CD14-positive monocyte (primary cell): ENCODE results near the gene WTIP. TPM values are rescaled to one million over a fixed set of nuclear protein-coding genes. Genes with fewer than 3 reads are reported as not detected.

Experiments
- DNase-seq, 3 donors: peaks; one replicate each; pipeline ENCODE4 v3.0.0-alpha.2; 2011 to 2022
- H2AFZ ChIP-seq: 2 replicates; pipeline ENCODE4 v1.6.0; 2012; ENCODE audit warnings: mild to moderate bottlenecking, low read depth, low read length, inconsistent platforms; ENCODE audit not compliant: insufficient read depth, poor library complexity, severe bottlenecking
- H3K27ac ChIP-seq, 2 donors: 1 replicate in 1 of 2; 2 replicates in 1 of 2; pipeline ENCODE4 v1.5.1; 2012 to 2013; ENCODE audit warnings: low read length in 2 of 2, control low read depth in 1 of 2, inconsistent platforms in 1 of 2, low read depth in 1 of 2, mild to moderate bottlenecking in 1 of 2
- H3K27me3 ChIP-seq, 2 donors: one replicate each; pipeline versions ENCODE4 v1.6.0 to v1.6.1; 2011 to 2013; ENCODE audit warnings: low read length in 2 of 2; ENCODE audit not compliant: control insufficient read depth in 2 of 2, insufficient read depth in 2 of 2
- H3K36me3 ChIP-seq, 2 donors: replicated peaks in 1 of 2; 1 replicate in 1 of 2; 2 replicates in 1 of 2; pipeline versions ENCODE4 v1.5.1 to v1.6.1; 2012 to 2013; ENCODE audit warnings: low read length in 2 of 2, control low read depth in 1 of 2, inconsistent platforms in 1 of 2, mild to moderate bottlenecking in 1 of 2; ENCODE audit not compliant: insufficient read depth in 2 of 2, control insufficient read depth in 1 of 2
- H3K4me1 ChIP-seq, 2 donors: 1 replicate in 1 of 2; 2 replicates in 1 of 2; pipeline versions ENCODE4 v1.5.1 to v1.6.1; 2012 to 2013; ENCODE audit warnings: low read length in 2 of 2, control low read depth in 1 of 2, inconsistent platforms in 1 of 2, mild to moderate bottlenecking in 1 of 2, moderate library complexity in 1 of 2; ENCODE audit not compliant: insufficient read depth in 2 of 2, control insufficient read depth in 1 of 2
- H3K4me2 ChIP-seq: replicated peaks from 2 replicates; pipeline ENCODE3; 2012; ENCODE audit warnings: low read length, moderate library complexity, mild to moderate bottlenecking; ENCODE audit not compliant: poor library complexity, severe bottlenecking; ENCODE audit errors: extremely low read depth
- H3K4me3 ChIP-seq, 3 experiments: fragments of 200-600 bp in 1 of 3; sonication (generic) in 1 of 3; replicated peaks in 1 of 3; 1 replicate in 2 of 3; 2 replicates in 1 of 3; pipeline ENCODE4 v1.5.1; 2011 to 2013; ENCODE audit warnings: low read length in 3 of 3, mild to moderate bottlenecking in 3 of 3, control low read depth in 2 of 3, low read depth in 2 of 3, inconsistent platforms in 1 of 3, moderate library complexity in 1 of 3
- H3K79me2 ChIP-seq: 2 replicates; pipeline ENCODE4 v1.6.0; 2012; ENCODE audit warnings: mild to moderate bottlenecking, control low read depth, inconsistent platforms, low read length, moderate library complexity; ENCODE audit not compliant: insufficient read depth
- H3K9ac ChIP-seq: 2 replicates; pipeline ENCODE4 v1.6.0; 2017; ENCODE audit warnings: low read length, mild to moderate bottlenecking; ENCODE audit not compliant: insufficient read depth, poor library complexity, severe bottlenecking
- H3K9me3 ChIP-seq, 2 donors: replicated peaks in 1 of 2; 1 replicate in 1 of 2; 2 replicates in 1 of 2; pipeline versions ENCODE4 v1.5.1 to v1.6.1; 2012 to 2013; ENCODE audit warnings: low read length in 2 of 2, control low read depth in 1 of 2; ENCODE audit not compliant: control insufficient read depth in 1 of 2, insufficient read depth in 1 of 2
- H4K20me1 ChIP-seq: 2 replicates; pipeline ENCODE4 v1.6.0; 2012; ENCODE audit warnings: mild to moderate bottlenecking, low read length, control low read depth, moderate library complexity; ENCODE audit not compliant: insufficient read depth
- H3K27ac Mint-ChIP-seq, 7 donors: one replicate each; pipeline ENCODE4 v1.8.0; 2020; ENCODE audit warnings: mild to moderate bottlenecking in 7 of 7, mixed read lengths in 7 of 7, moderate library complexity in 6 of 7, inconsistent platforms in 2 of 7
- H3K27me3 Mint-ChIP-seq, 3 donors: one replicate each; pipeline ENCODE4 v1.8.0; 2021 to 2022; ENCODE audit warnings: low read depth in 3 of 3, mild to moderate bottlenecking in 3 of 3, mixed read lengths in 3 of 3, moderate library complexity in 3 of 3, inconsistent platforms in 1 of 3
- H3K36me3 Mint-ChIP-seq, 2 donors: one replicate each; pipeline ENCODE4 v1.8.0; 2020; ENCODE audit warnings: mixed read lengths in 2 of 2, inconsistent platforms in 1 of 2, mild to moderate bottlenecking in 1 of 2
- H3K4me1 Mint-ChIP-seq: one replicate; pipeline ENCODE4 v1.8.0; 2020; ENCODE audit warnings: mild to moderate bottlenecking, mixed read lengths
- H3K4me3 Mint-ChIP-seq, 2 donors: one replicate each; pipeline ENCODE4 v1.8.0; 2020; ENCODE audit warnings: mild to moderate bottlenecking in 2 of 2, mixed read lengths in 2 of 2, moderate library complexity in 1 of 2
- H3K9me3 Mint-ChIP-seq, 7 donors: one replicate each; pipeline ENCODE4 v1.8.0; 2020 to 2022; ENCODE audit warnings: mixed read lengths in 7 of 7, mild to moderate bottlenecking in 6 of 7, moderate library complexity in 6 of 7, inconsistent platforms in 2 of 7
- WGBS: methylation state at CpG from one replicate; pipeline ENCODE4 v1.1.5; 2013; ENCODE audit warnings: missing lambda C conversion rate; ENCODE audit not compliant: insufficient coverage; 5-methylcytosine and 5-hydroxymethylcytosine counted together
- intact Hi-C, 2 donors: fragments of 100-400 bp; cut with micrococcal nuclease; formaldehyde crosslinking; loops; one replicate each; pipeline versions ENCODE4 v1.15.0 to v1.15.1; 2023
- polyA plus RNA-seq, 3 donors: library from polyadenylated mRNA; depleted of rRNA in 1 of 3; unstranded in 2 of 3; stranded (reverse) in 1 of 3; fragments of 300-500 nt in 2 of 3; fragments of >200 nt in 1 of 3; fragmentation: Illumina TruSeq in 2 of 3; gene quantifications; 1 replicate in 2 of 3; 2 replicates in 1 of 3; pipeline ENCODE4 v1.2.3, GENCODE V29; 2012 to 2021
- TF ChIP-seq, protein P1 (sequence below): fragments of 200-600 bp; IDR thresholded peaks from one replicate; pipeline ENCODE4 v1.8.0; 2022; ENCODE audit warnings: antibody characterized with exemption, mild to moderate bottlenecking

WTIP gene
- polyA plus RNA-seq, 3 donors, result 0.11 TPM; not detected in 2

DNA sequence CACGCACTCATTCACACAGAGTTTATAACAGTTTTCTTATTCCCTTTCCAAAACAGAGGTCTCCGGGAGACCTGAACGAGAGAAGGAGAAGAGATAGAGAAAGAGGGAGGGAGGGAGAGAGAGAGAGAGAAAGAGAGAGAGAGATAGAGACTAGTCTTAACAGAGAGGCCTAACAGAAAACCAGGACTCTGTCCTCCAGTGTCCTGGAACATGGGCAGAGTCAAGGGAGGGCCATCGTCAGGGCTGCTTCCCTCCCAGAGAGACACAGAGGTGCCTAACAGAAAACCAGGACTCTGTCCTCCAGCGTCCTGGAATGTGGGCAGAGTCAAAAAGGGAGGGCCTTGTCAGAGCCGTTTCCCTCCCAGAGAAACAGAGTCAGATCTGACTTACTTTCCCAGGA is 78.7 kb downstream of the WTIP start:
- H3K9me3 ChIP-seq, result no peaks in the 10 kb centered on the region
- H3K4me3 ChIP-seq, result no peak overlapping the region
- H4K20me1 ChIP-seq, result no peaks in the 10 kb centered on the region
- 30% methylated on average over 3 of the region's 6 CpGs for WGBS
- Mint-ChIP-seq H3K36me3 (no peaks in the 10 kb centered on the region), H3K4me1 (no peaks in the 10 kb centered on the region), H3K4me3 (no peak overlapping the region), H3K9me3 (peaks cover 3 to 17% (median 7%) of the 10 kb centered on the region in 7 donors), H3K27me3 (peaks cover 4 to 7% (median 6%) of the 10 kb centered on the region in 3 donors), H3K27ac (no peak overlapping the region)
- no peak for DNase-seq
- TF ChIP-seq, protein P1, sequence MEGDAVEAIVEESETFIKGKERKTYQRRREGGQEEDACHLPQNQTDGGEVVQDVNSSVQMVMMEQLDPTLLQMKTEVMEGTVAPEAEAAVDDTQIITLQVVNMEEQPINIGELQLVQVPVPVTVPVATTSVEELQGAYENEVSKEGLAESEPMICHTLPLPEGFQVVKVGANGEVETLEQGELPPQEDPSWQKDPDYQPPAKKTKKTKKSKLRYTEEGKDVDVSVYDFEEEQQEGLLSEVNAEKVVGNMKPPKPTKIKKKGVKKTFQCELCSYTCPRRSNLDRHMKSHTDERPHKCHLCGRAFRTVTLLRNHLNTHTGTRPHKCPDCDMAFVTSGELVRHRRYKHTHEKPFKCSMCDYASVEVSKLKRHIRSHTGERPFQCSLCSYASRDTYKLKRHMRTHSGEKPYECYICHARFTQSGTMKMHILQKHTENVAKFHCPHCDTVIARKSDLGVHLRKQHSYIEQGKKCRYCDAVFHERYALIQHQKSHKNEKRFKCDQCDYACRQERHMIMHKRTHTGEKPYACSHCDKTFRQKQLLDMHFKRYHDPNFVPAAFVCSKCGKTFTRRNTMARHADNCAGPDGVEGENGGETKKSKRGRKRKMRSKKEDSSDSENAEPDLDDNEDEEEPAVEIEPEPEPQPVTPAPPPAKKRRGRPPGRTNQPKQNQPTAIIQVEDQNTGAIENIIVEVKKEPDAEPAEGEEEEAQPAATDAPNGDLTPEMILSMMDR, result no peak
- H2AFZ ChIP-seq, result no peak overlapping the region
- no peaks in the 10 kb centered on the region for H3K27me3 ChIP-seq
- no peak overlapping the region for H3K9ac ChIP-seq
- intact Hi-C loops, result no loop called here
- H3K4me1 ChIP-seq, result no peaks in the 10 kb centered on the region
- no peak overlapping the region for H3K4me2 ChIP-seq
- no peaks in the 10 kb centered on the region for H3K36me3 ChIP-seq
- no peaks in the 10 kb centered on the region for H3K79me2 ChIP-seq
- H3K27ac ChIP-seq, result no peak overlapping the region

Other genes with a start within 250 kb of the WTIP start
- 1 to 10 TPM; 1.1 to 6.2 (median 2.1) TPM for gene GARRE1, start 227.2 kb upstream of the WTIP start, polyA plus RNA-seq
- 100 to 1,000 TPM in 1 of 3 donors, 10 to 100 TPM in 2; 81.2 to 107 (median 95.3) TPM for gene GPI, start 116.6 kb upstream of the WTIP start, polyA plus RNA-seq
- 1 to 10 TPM; 3.1 to 5.0 (median 4.9) TPM for gene PDCD2L, start 77.4 kb upstream of the WTIP start, polyA plus RNA-seq
- 10 to 100 TPM; 26.3 to 52.1 (median 42.7) TPM for gene UBA2, start 53.4 kb upstream of the WTIP start, polyA plus RNA-seq
- under 1 TPM in 1 of 3 donors, not detected in 2; 0.05 TPM for gene SCGB2B2, start 195.4 kb downstream of the WTIP start, polyA plus RNA-seq
- 1 to 10 TPM; 3.2 to 9.0 (median 4.4) TPM for gene ZNF302, start 195.9 kb downstream of the WTIP start, polyA plus RNA-seq